SK-N-SH (cell line): ENCODE measurements around the gene KAT6B. TPM values are rescaled to one million over a fixed set of nuclear protein-coding genes. Genes with fewer than 3 reads are reported as not detected.

ENCODE experiments used
- CTCF ChIA-PET: fragments of 300-600, 350-600 bp; formaldehyde crosslinking; extraction: SDS; loops from one replicate; lab custom pipeline; 2021; lab: Yijun Ruan, JAX
- POLR2A ChIA-PET: fragments of 350-600 bp; sonication (Branson Sonifier 250); formaldehyde crosslinking; extraction: SDS; loops from one replicate; lab custom pipeline; 2020; ENCODE audit warnings: antibody characterized with exemption, inconsistent platforms; lab: Yijun Ruan, JAX
- DNase-seq: peaks from one replicate; pipeline ENCODE4 v3.0.0; 2012
- H2AFZ ChIP-seq: fragments of 200-600 bp; sonication (generic); 2 replicates; pipeline ENCODE4 v1.8.1; 2016; ENCODE audit warnings: antibody characterized with exemption, mild to moderate bottlenecking, low read depth
- H3F3A ChIP-seq: fragments of 200-600 bp; sonication (generic); replicated peaks from 2 replicates; pipeline ENCODE3; 2016; ENCODE audit warnings: antibody characterized with exemption, mild to moderate bottlenecking; ENCODE audit not compliant: insufficient read depth
- H3K27ac ChIP-seq, 2 experiments: fragments of 200-500 bp in 1 of 2; fragments of 200-600 bp in 1 of 2; sonication (Bioruptor generic) in 1 of 2; sonication (generic), shearing (Covaris generic) in 1 of 2; 2 replicates each; pipeline versions ENCODE4 v1.5.1 to v1.6.1; 2014 to 2016; ENCODE audit warnings: low read depth in 2 of 2, inconsistent platforms in 1 of 2, low read length in 1 of 2, mild to moderate bottlenecking in 1 of 2, mixed read lengths in 1 of 2
- H3K27me3 ChIP-seq: fragments of 200-600 bp; sonication (generic), shearing (Covaris generic); 2 replicates; pipeline ENCODE4 v1.6.1; 2016; ENCODE audit warnings: mixed run types; ENCODE audit not compliant: insufficient read depth
- H3K36me3 ChIP-seq, 2 experiments: fragments of 200-500 bp in 1 of 2; fragments of 200-600 bp in 1 of 2; sonication (Bioruptor generic) in 1 of 2; sonication (generic) in 1 of 2; replicated peaks in 1 of 2; 2 replicates each; pipeline versions ENCODE3 to v1.5.1; 2014 to 2016; ENCODE audit warnings: low read length in 1 of 2, mild to moderate bottlenecking in 1 of 2; ENCODE audit not compliant: insufficient read depth in 2 of 2, control insufficient read depth in 1 of 2
- H3K4me1 ChIP-seq, 2 experiments: fragments of 200-500 bp in 1 of 2; fragments of 200-600 bp in 1 of 2; sonication (Bioruptor generic) in 1 of 2; sonication (generic), shearing (Covaris generic) in 1 of 2; 2 replicates each; pipeline versions ENCODE4 v1.5.1 to v1.6.1; 2014 to 2016; ENCODE audit warnings: low read depth in 1 of 2, low read length in 1 of 2, mixed run types in 1 of 2; ENCODE audit not compliant: insufficient read depth in 2 of 2, control insufficient read depth in 1 of 2
- H3K4me2 ChIP-seq: fragments of 200-600 bp; sonication (generic), shearing (Covaris generic); 2 replicates; pipeline ENCODE4 v1.6.1; 2017; ENCODE audit warnings: mixed run types
- H3K4me3 ChIP-seq, 2 experiments: fragments of 200-500 bp in 1 of 2; fragments of 200-600 bp in 1 of 2; sonication (Bioruptor generic) in 1 of 2; sonication (generic), shearing (Covaris generic) in 1 of 2; 2 replicates each; pipeline versions ENCODE4 v1.5.1 to v1.8.1; 2014 to 2016; ENCODE audit warnings: low read depth in 2 of 2, inconsistent platforms in 1 of 2, low read length in 1 of 2, mild to moderate bottlenecking in 1 of 2, mixed read lengths in 1 of 2, moderate library complexity in 1 of 2
- H3K79me2 ChIP-seq: fragments of 200-600 bp; sonication (generic); 2 replicates; pipeline ENCODE4 v1.8.1; 2017; ENCODE audit warnings: mild to moderate bottlenecking; ENCODE audit not compliant: insufficient read depth
- H3K9ac ChIP-seq: fragments of 200-600 bp; sonication (generic); 2 replicates; pipeline ENCODE4 v1.6.1; 2017; ENCODE audit warnings: mixed run types
- H3K9me2 ChIP-seq: fragments of 200-600 bp; sonication (generic); 2 replicates; pipeline ENCODE4 v1.6.1; 2017; ENCODE audit warnings: mixed run types
- H3K9me3 ChIP-seq: fragments of 200-600 bp; sonication (generic); 2 replicates; pipeline ENCODE4 v1.6.1; 2017; ENCODE audit warnings: mixed run types, mild to moderate bottlenecking, moderate library complexity
- H4K20me1 ChIP-seq: fragments of 200-600 bp; sonication (generic); 2 replicates; pipeline ENCODE4 v1.6.1; 2017; ENCODE audit warnings: mild to moderate bottlenecking, mixed run types; ENCODE audit not compliant: insufficient read depth
- CHD2 ChIP-seq: fragments of 150-350 bp; IDR thresholded peaks from 2 replicates; pipeline ENCODE4 v1.6.1; 2018; ENCODE audit warnings: low read length; ENCODE audit not compliant: partially characterized antibody
- FOSL2 ChIP-seq: IDR thresholded peaks from 2 replicates; pipeline ENCODE4 v1.4.0; 2012; ENCODE audit warnings: low read depth, mild to moderate bottlenecking, moderate library complexity, borderline replicate concordance
- FOXJ3 ChIP-seq: sonication (generic); formaldehyde crosslinking; IDR thresholded peaks from 2 replicates; pipeline ENCODE4 v1.5.1; 2020; ENCODE audit warnings: mild to moderate bottlenecking, missing genetic modification reagents
- FOXM1 ChIP-seq: IDR thresholded peaks from 2 replicates; pipeline ENCODE4 v1.4.0; 2012; ENCODE audit warnings: low read depth, mild to moderate bottlenecking
- GABPA ChIP-seq: IDR thresholded peaks from 2 replicates; pipeline ENCODE4 v1.4.0; 2012; ENCODE audit warnings: low read depth, mild to moderate bottlenecking
- GATA2 ChIP-seq: sonication (generic); formaldehyde crosslinking; IDR thresholded peaks from 2 replicates; pipeline ENCODE4 v1.5.0; 2020; ENCODE audit warnings: mild to moderate bottlenecking, missing genetic modification reagents
- IRF3 ChIP-seq: fragments of 150-350 bp; IDR thresholded peaks from 2 replicates; pipeline ENCODE4 v1.6.1; 2016; ENCODE audit warnings: mild to moderate bottlenecking, low read depth, low read length
- JUND ChIP-seq: IDR thresholded peaks from 2 replicates; pipeline ENCODE4 v1.4.0; 2012
- MXI1 ChIP-seq: IDR thresholded peaks from 2 replicates; pipeline ENCODE4 v1.6.1; 2012; ENCODE audit warnings: mild to moderate bottlenecking, low read depth, low read length, improper control_type of control experiment
- NRF1 ChIP-seq: IDR thresholded peaks from 2 replicates; pipeline ENCODE4 v1.6.1; 2012; ENCODE audit warnings: low read depth, mild to moderate bottlenecking, low read length
- POLR2AphosphoS5 ChIP-seq: IDR thresholded peaks from 2 replicates; pipeline ENCODE4 v1.6.1; 2012; ENCODE audit warnings: low read depth, low read length
- RAD21 ChIP-seq: IDR thresholded peaks from 2 replicates; pipeline ENCODE4 v1.6.1; 2012; ENCODE audit warnings: mild to moderate bottlenecking, low read length
- RCOR1 ChIP-seq: fragments of 150-350 bp; IDR thresholded peaks from 2 replicates; pipeline ENCODE4 v1.6.1; 2017; ENCODE audit warnings: antibody characterized with exemption, low read length
- SIN3A ChIP-seq: IDR thresholded peaks from 2 replicates; pipeline ENCODE4 v1.6.1; 2012; ENCODE audit warnings: low read depth, mild to moderate bottlenecking, low read length, moderate library complexity, borderline replicate concordance
- TEAD4 ChIP-seq: IDR thresholded peaks from 2 replicates; pipeline ENCODE4 v1.4.0; 2012; ENCODE audit warnings: mild to moderate bottlenecking, borderline replicate concordance; ENCODE audit not compliant: insufficient read depth
- YY1 ChIP-seq: IDR thresholded peaks from 2 replicates; pipeline ENCODE4 v1.4.0; 2012; ENCODE audit warnings: low read depth, mild to moderate bottlenecking
- WGBS: methylation state at CpG from one replicate; pipeline ENCODE4 v1.1.6; 2017; ENCODE audit warnings: low lambda C conversion rate; 5-methylcytosine and 5-hydroxymethylcytosine counted together
- polyA plus RNA-seq, 3 experiments: library from polyadenylated mRNA; depleted of rRNA; stranded (reverse); fragments of >200 nt; gene quantifications; 2 replicates each; pipeline ENCODE4 v1.2.3, GENCODE V29; 2012
- TF ChIP-seq, protein P1 (sequence below): IDR thresholded peaks from 2 replicates; pipeline ENCODE4 v1.6.1; 2012; ENCODE audit warnings: mild to moderate bottlenecking, low read depth, low read length, moderate library complexity
- TF ChIP-seq, protein P2 (sequence below): IDR thresholded peaks from 2 replicates; pipeline ENCODE4 v1.4.0; 2012; ENCODE audit warnings: low read depth, borderline replicate concordance

The KAT6B gene
- polyA plus RNA-seq, 1 of the 3 experiments (the other 2 are of a cell fraction) = 4.3 TPM

GRCh38 chr10:74995806-74996205, 169.4 kb downstream of the KAT6B start:
- H3K4me3 ChIP-seq = no peak overlapping the region
- H4K20me1 ChIP-seq = no peaks in the 10 kb centered on the region
- DNase-seq = no peak
- peaks cover 0 to 5% of the 10 kb centered on the region in 2 experiments; a peak in 2 of 4 replicates for H3K4me1 ChIP-seq
- H3K27ac ChIP-seq = no peak overlapping the region
- TF ChIP-seq IRF3 (no peak), FOSL2 (no peak), RAD21 (no peak)
- POLR2A ChIA-PET = no interaction called here
- 94% methylated on average over 4 of the region's 4 CpGs for WGBS
- H3F3A ChIP-seq = no peaks in the 10 kb centered on the region
- no peaks in the 10 kb centered on the region for H3K27me3 ChIP-seq
- no peaks in the 10 kb centered on the region for H3K9me3 ChIP-seq
- H3K36me3 ChIP-seq = peaks cover 22 to 34% of the 10 kb centered on the region in 2 experiments
- H2AFZ ChIP-seq = no peak overlapping the region
- no peak overlapping the region for H3K4me2 ChIP-seq
- CTCF ChIA-PET = no interaction called here
- no peak overlapping the region for H3K9ac ChIP-seq
- no peaks in the 10 kb centered on the region for H3K79me2 ChIP-seq
- no peaks in the 10 kb centered on the region for H3K9me2 ChIP-seq

DNA sequence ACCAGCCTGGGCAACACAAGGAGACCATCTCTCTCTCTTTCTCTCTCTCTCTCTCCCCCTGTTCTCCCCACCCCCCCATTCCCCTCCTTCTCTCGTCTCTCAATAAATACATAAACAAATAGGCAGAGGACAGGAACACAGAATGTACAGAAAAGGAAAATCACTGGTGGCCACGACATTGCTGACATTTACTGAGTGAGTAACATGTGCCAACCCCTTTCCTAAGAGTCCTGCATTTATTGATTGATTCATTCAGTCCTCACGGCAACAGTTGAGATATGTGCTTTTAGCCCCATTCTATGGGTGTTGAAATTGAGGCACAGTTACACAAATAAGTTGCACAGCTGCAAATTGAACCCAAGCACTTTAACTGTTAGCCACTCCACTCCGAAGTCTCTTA, 170.8 kb downstream of the KAT6B start:
- Histone ChIP-seq H3K9ac (no peak overlapping the region), H3K9me2 (no peaks in the 10 kb centered on the region), H3K4me2 (no peak overlapping the region), H3K4me1 (peaks cover 0 to 5% of the 10 kb centered on the region in 2 experiments; a peak in 2 of 4 replicates), H2AFZ (no peak overlapping the region), H4K20me1 (no peaks in the 10 kb centered on the region), H3K79me2 (no peaks in the 10 kb centered on the region), H3K36me3 (peaks cover 22 to 34% of the 10 kb centered on the region in 2 experiments), H3K27ac (no peak overlapping the region), H3F3A (no peaks in the 10 kb centered on the region), H3K4me3 (no peak overlapping the region), H3K27me3 (no peaks in the 10 kb centered on the region), H3K9me3 (no peaks in the 10 kb centered on the region)
- no peak for DNase-seq
- CTCF ChIA-PET = interaction anchor here (2.1 kb wide), 1 partner anchor 105 kb away, joined by 6 read pairs; no protein-coding TSS in a partner anchor
- 90% methylated on average over 4 of the region's 4 CpGs for WGBS
- TF ChIP-seq JUND = no peak
- TF ChIP-seq NRF1 = no peak
- TF ChIP-seq MXI1 = no peak
- no peak for TF ChIP-seq YY1
- no peak for TF ChIP-seq IRF3
- TF ChIP-seq FOXJ3 = no peak
- TF ChIP-seq, protein P1, sequence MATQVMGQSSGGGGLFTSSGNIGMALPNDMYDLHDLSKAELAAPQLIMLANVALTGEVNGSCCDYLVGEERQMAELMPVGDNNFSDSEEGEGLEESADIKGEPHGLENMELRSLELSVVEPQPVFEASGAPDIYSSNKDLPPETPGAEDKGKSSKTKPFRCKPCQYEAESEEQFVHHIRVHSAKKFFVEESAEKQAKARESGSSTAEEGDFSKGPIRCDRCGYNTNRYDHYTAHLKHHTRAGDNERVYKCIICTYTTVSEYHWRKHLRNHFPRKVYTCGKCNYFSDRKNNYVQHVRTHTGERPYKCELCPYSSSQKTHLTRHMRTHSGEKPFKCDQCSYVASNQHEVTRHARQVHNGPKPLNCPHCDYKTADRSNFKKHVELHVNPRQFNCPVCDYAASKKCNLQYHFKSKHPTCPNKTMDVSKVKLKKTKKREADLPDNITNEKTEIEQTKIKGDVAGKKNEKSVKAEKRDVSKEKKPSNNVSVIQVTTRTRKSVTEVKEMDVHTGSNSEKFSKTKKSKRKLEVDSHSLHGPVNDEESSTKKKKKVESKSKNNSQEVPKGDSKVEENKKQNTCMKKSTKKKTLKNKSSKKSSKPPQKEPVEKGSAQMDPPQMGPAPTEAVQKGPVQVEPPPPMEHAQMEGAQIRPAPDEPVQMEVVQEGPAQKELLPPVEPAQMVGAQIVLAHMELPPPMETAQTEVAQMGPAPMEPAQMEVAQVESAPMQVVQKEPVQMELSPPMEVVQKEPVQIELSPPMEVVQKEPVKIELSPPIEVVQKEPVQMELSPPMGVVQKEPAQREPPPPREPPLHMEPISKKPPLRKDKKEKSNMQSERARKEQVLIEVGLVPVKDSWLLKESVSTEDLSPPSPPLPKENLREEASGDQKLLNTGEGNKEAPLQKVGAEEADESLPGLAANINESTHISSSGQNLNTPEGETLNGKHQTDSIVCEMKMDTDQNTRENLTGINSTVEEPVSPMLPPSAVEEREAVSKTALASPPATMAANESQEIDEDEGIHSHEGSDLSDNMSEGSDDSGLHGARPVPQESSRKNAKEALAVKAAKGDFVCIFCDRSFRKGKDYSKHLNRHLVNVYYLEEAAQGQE = no peak
- TF ChIP-seq TEAD4 = no peak
- no peak for TF ChIP-seq SIN3A
- no peak for TF ChIP-seq GABPA
- no peak for TF ChIP-seq RCOR1
- TF ChIP-seq CHD2 = no peak
- no peak for TF ChIP-seq FOXM1
- TF ChIP-seq, protein P2, sequence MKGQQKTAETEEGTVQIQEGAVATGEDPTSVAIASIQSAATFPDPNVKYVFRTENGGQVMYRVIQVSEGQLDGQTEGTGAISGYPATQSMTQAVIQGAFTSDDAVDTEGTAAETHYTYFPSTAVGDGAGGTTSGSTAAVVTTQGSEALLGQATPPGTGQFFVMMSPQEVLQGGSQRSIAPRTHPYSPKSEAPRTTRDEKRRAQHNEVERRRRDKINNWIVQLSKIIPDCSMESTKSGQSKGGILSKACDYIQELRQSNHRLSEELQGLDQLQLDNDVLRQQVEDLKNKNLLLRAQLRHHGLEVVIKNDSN = no peak
- TF ChIP-seq POLR2AphosphoS5 = no peak
- TF ChIP-seq GATA2 (CRISPR knock-in tag) = no peak
- POLR2A ChIA-PET = no interaction called here
